ENCODE results near the gene TMEM131.

The TMEM131 gene

GRCh38 chr2:97770445-97770844, 225.3 kb downstream of the TMEM131 start:
- in situ Hi-C loops (cut with MboI; ENCODE audit: low sequenced_read_pairs): no loop called here

GRCh38 chr2:97769711-97770110, 226.0 kb downstream of the TMEM131 start:
- in situ Hi-C loops (cut with MboI; ENCODE audit: low sequenced_read_pairs): no loop called here

GRCh38 chr2:97769308-97769707, 226.4 kb downstream of the TMEM131 start:
- in situ Hi-C loops (cut with MboI; ENCODE audit: low sequenced_read_pairs): no loop called here

GRCh38 chr2:97766567-97766966, 229.2 kb downstream of the TMEM131 start:
- in situ Hi-C loops (cut with MboI; ENCODE audit: low sequenced_read_pairs): no loop called here

- in situ Hi-C loops (cut with MboI; ENCODE audit: low sequenced_read_pairs): no loop called here
These were observed 229.8 kb downstream of the TMEM131 start for GRCh38 chr2:97765933-97766332.

GRCh38 chr2:97764559-97765263, 231.0 kb downstream of the TMEM131 start:
- in situ Hi-C loops (cut with MboI; ENCODE audit: low sequenced_read_pairs): no loop called here

- in situ Hi-C loops (cut with MboI; ENCODE audit: low sequenced_read_pairs): no loop called here
These were observed 232.4 kb downstream of the TMEM131 start for GRCh38 chr2:97763176-97763845.

- in situ Hi-C loops (cut with MboI; ENCODE audit: low sequenced_read_pairs): no loop called here
These were observed 234.6 kb downstream of the TMEM131 start for GRCh38 chr2:97761192-97761591.

- in situ Hi-C loops (cut with MboI; ENCODE audit: low sequenced_read_pairs): no loop called here
These were observed 235.2 kb downstream of the TMEM131 start for GRCh38 chr2:97760480-97761049.

- in situ Hi-C loops (cut with MboI; ENCODE audit: low sequenced_read_pairs): no loop called here
These were observed 235.9 kb downstream of the TMEM131 start for GRCh38 chr2:97759727-97760407.

- in situ Hi-C loops (cut with MboI; ENCODE audit: low sequenced_read_pairs): no loop called here
These were observed 237.5 kb downstream of the TMEM131 start for GRCh38 chr2:97758131-97758705.

GRCh38 chr2:97757062-97757461, 238.7 kb downstream of the TMEM131 start:
- in situ Hi-C loops (cut with MboI; ENCODE audit: low sequenced_read_pairs): no loop called here

- in situ Hi-C loops (cut with MboI; ENCODE audit: low sequenced_read_pairs): no loop called here
These were observed 240.3 kb downstream of the TMEM131 start for GRCh38 chr2:97755491-97755890.

- in situ Hi-C loops (cut with MboI; ENCODE audit: low sequenced_read_pairs): no loop called here
These were observed 240.9 kb downstream of the TMEM131 start for GRCh38 chr2:97754690-97755346.

GRCh38 chr2:97752342-97753334, 243.1 kb downstream of the TMEM131 start:
- in situ Hi-C loops (cut with MboI; ENCODE audit: low sequenced_read_pairs): no loop called here

- in situ Hi-C loops (cut with MboI; ENCODE audit: low sequenced_read_pairs): no loop called here
These were observed 244.0 kb downstream of the TMEM131 start for GRCh38 chr2:97751752-97752151.

- in situ Hi-C loops (cut with MboI; ENCODE audit: low sequenced_read_pairs): no loop called here
These were observed 245.7 kb downstream of the TMEM131 start for GRCh38 chr2:97750017-97750416.

- in situ Hi-C loops (cut with MboI; ENCODE audit: low sequenced_read_pairs): no loop called here
These were observed 246.2 kb downstream of the TMEM131 start for GRCh38 chr2:97749581-97749980.

- in situ Hi-C loops (cut with MboI; ENCODE audit: low sequenced_read_pairs): no loop called here
These were observed 248.0 kb downstream of the TMEM131 start for GRCh38 chr2:97747716-97748115.

- in situ Hi-C loops (cut with MboI; ENCODE audit: low sequenced_read_pairs): no loop called here
These were observed 248.5 kb downstream of the TMEM131 start for GRCh38 chr2:97747285-97747684.

All from HL-60/S4 treated with retinoic acid at 250 ng/mL for 4 days and 3 days (cell line).